ENCODE measurements around the gene KRT86. TPM values are rescaled to one million over a fixed set of nuclear protein-coding genes. Genes with fewer than 3 reads are reported as not detected.

KRT86 gene
- total RNA-seq, 1 donor from 2014 or later = not detected

GRCh38 chr12:52311285-52311648 is 36.8 kb downstream of the KRT86 start:
- H2AFZ ChIP-seq (replicated peaks) = no peak overlapping the region
- no peak overlapping the region for H3K4me3 Mint-ChIP-seq
- no peaks in the 10 kb centered on the region for H4K20me1 ChIP-seq (ENCODE audit: low read depth)
- no peak overlapping the region for H3K9ac ChIP-seq
- H3K4me2 ChIP-seq = no peak overlapping the region
- no peak overlapping the region for H3K27ac Mint-ChIP-seq
- H3K4me1 ChIP-seq = peaks cover 15% of the 10 kb centered on the region
- TF ChIP-seq EZH2 (IDR thresholded peaks at IDR 0.05) (no peak), CTCF (IDR thresholded peaks at IDR 0.05) (no peak), EZH2phosphoT487 (IDR thresholded peaks at IDR 0.05) (no peak)
- H3K36me3 Mint-ChIP-seq = no peaks in the 10 kb centered on the region
- H3K27me3 Mint-ChIP-seq (ENCODE audit: insufficient read depth, low read depth) = peaks cover 43% of the 10 kb centered on the region
- H3K4me1 Mint-ChIP-seq = peaks cover 18% of the 10 kb centered on the region
- H3K79me2 ChIP-seq (ENCODE audit: low read depth) = no peaks in the 10 kb centered on the region
- H3F3A ChIP-seq (ENCODE audit: low read depth) = no peaks in the 10 kb centered on the region
- H3K27me3 ChIP-seq = peaks cover 60% of the 10 kb centered on the region
- no peak for DNase-seq (ENCODE audit: low spot score)
- H3K9me3 Mint-ChIP-seq = no peaks in the 10 kb centered on the region
- H3K27ac ChIP-seq = no peak overlapping the region
- no peaks in the 10 kb centered on the region for H3K9me3 ChIP-seq (ENCODE audit: low read depth)
- H3K36me3 ChIP-seq = no peaks in the 10 kb centered on the region
- H3K4me3 ChIP-seq = no peak overlapping the region

GRCh38 chr12:52312086-52312485 is 37.6 kb downstream of the KRT86 start:
- DNase-seq (ENCODE audit: low spot score) = no peak
- H3K9ac ChIP-seq = no peak overlapping the region
- peaks cover 15% of the 10 kb centered on the region for H3K4me1 ChIP-seq
- H3K36me3 Mint-ChIP-seq = no peaks in the 10 kb centered on the region
- H3K36me3 ChIP-seq = no peaks in the 10 kb centered on the region
- H3K4me3 Mint-ChIP-seq = no peak overlapping the region
- TF ChIP-seq EZH2 (IDR thresholded peaks at IDR 0.05) (no peak), EZH2phosphoT487 (IDR thresholded peaks at IDR 0.05) (no peak), CTCF (IDR thresholded peaks at IDR 0.05) (no peak)
- peaks cover 15% of the 10 kb centered on the region for H3K4me1 Mint-ChIP-seq
- no peaks in the 10 kb centered on the region for H3K79me2 ChIP-seq (ENCODE audit: low read depth)
- H3K27me3 ChIP-seq = peaks cover 52% of the 10 kb centered on the region
- H3K27ac Mint-ChIP-seq = no peak overlapping the region
- no peaks in the 10 kb centered on the region for H4K20me1 ChIP-seq (ENCODE audit: low read depth)
- no peaks in the 10 kb centered on the region for H3F3A ChIP-seq (ENCODE audit: low read depth)
- H3K27me3 Mint-ChIP-seq (ENCODE audit: insufficient read depth, low read depth) = peaks cover 36% of the 10 kb centered on the region
- H3K9me3 Mint-ChIP-seq = no peaks in the 10 kb centered on the region
- H3K9me3 ChIP-seq (ENCODE audit: low read depth) = no peaks in the 10 kb centered on the region
- H3K4me3 ChIP-seq = no peak overlapping the region
- H3K27ac ChIP-seq = no peak overlapping the region
- no peak overlapping the region for H3K4me2 ChIP-seq
- H2AFZ ChIP-seq (replicated peaks) = no peak overlapping the region

GRCh38 chr12:52313461-52313860 is 39.0 kb downstream of the KRT86 start:
- peaks cover 5% of the 10 kb centered on the region for H3K4me1 Mint-ChIP-seq
- H3K36me3 Mint-ChIP-seq = no peaks in the 10 kb centered on the region
- no peak overlapping the region for H3K4me3 Mint-ChIP-seq
- no peak overlapping the region for H3K4me3 ChIP-seq
- no peak for DNase-seq (ENCODE audit: low spot score)
- peak overlapping the region; percentile 14 for H3K27ac Mint-ChIP-seq
- H3K9ac ChIP-seq = no peak overlapping the region
- no peak overlapping the region for H3K4me2 ChIP-seq
- H3K79me2 ChIP-seq (ENCODE audit: low read depth) = no peaks in the 10 kb centered on the region
- no peak overlapping the region for H2AFZ ChIP-seq (replicated peaks)
- H4K20me1 ChIP-seq (ENCODE audit: low read depth) = no peaks in the 10 kb centered on the region
- H3K4me1 ChIP-seq = peaks cover 10% of the 10 kb centered on the region
- peaks cover 38% of the 10 kb centered on the region for H3K27me3 ChIP-seq
- no peaks in the 10 kb centered on the region for H3K9me3 Mint-ChIP-seq
- no peak for TF ChIP-seq EZH2phosphoT487 (IDR thresholded peaks at IDR 0.05)
- no peak for TF ChIP-seq EZH2 (IDR thresholded peaks at IDR 0.05)
- no peak for TF ChIP-seq CTCF (IDR thresholded peaks at IDR 0.05)
- H3F3A ChIP-seq (ENCODE audit: low read depth) = no peaks in the 10 kb centered on the region
- no peak overlapping the region for H3K27ac ChIP-seq
- H3K27me3 Mint-ChIP-seq (ENCODE audit: insufficient read depth, low read depth) = peaks cover 26% of the 10 kb centered on the region
- no peaks in the 10 kb centered on the region for H3K9me3 ChIP-seq (ENCODE audit: low read depth)
- H3K36me3 ChIP-seq = no peaks in the 10 kb centered on the region
